A172 (cell line): Measurements from ENCODE around the gene ADGRE2. TPM values are rescaled to one million over a fixed set of nuclear protein-coding genes. Genes with fewer than 3 reads are reported as not detected.
A peak's percentile ranks its signal among the peaks of the same experiment; 100 is the strongest.

ENCODE experiments used
- DNase-seq: peaks from one replicate; pipeline ENCODE4 v3.0.0-alpha.2; 2015; ENCODE audit warnings: low spot score
- total RNA-seq: library from RNA; depleted of rRNA; stranded (reverse); fragments of >200 nt; shearing (Covaris generic); gene quantifications from 2 replicates; pipeline ENCODE4 v1.2.3, GENCODE V29; 2014

The ADGRE2 gene
- total RNA-seq, 1 experiment from 2014 or later: 0.02 TPM

DNA sequence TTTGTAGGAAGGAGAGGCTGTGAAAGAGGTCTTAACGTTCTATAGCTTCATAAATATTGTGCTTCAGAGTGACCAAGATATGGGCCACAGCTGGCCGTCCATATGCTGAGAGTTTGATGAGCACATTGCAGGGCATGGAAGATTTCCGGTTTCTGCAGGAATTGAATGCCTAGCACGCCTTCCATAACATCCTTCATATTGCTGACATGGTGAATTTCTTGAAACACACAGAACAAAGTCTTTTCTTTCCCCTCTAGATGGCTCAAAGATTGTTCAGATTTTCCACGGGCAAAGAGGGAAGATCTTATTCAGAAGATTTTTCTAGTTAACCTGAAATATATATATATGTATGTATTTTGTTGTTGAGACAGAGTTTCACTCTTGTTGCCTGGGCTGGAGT is 42.4 kb downstream of the ADGRE2 start:
- DNase-seq: no peak

DNA sequence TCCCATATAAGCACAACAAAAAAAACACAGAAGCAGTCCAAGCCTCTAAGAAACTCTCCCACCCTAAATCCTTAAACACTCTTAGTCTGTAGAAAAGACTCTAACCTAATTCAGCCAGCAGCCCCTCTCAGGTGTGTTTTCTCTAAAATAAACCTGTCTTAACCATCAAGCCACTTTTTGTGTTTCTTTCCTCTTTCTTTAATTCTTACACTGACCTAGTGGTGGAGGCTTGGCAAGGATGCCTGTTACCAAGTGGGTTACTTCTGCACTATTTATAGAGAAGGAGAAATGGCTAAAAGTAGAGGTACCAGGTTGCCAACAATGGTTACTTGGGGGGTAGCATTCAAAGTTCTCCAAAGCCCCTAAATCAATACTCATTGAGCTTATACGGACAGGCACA is 44.8 kb downstream of the ADGRE2 start:
- DNase-seq: no peak

DNA sequence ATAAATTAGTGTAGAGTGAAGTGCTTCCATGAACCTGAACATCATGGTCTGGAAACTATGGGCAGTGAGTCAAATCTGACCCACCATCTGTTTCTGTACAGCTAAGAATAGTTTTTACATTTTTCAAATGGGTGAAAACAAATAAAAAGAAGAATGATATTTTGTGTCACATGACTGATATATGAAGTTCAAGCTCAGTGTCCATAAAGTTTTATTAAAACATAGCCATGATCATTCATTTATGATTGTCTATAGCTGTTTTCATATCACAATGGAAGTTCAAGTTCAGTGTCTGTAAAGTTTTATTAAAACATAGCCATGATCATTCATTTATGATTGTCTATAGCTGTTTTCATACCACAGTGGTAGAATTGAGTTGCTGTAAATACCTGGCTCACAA is 45.9 kb downstream of the ADGRE2 start:
- no peak for DNase-seq

DNA sequence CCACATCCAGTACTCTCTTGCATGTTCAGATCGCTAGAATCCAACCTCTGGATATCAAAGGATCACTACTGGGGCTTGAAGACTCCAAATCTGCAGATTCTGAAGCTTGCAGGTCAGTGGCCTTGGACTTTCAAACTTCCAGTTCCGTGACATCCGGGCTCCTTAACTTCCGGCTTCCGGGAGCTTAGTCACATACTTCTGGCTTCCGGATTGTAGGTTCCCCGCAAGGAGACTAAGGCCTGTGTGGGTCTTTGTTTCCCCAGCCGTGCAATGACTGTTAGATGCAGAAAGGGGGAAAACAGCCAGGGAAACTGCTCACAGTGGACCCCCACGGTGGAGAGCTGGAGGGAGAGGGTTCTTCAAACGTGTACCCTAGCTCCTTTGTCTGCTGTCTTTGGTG is 47.2 kb downstream of the ADGRE2 start:
- DNase-seq: peak; percentile 34

DNA sequence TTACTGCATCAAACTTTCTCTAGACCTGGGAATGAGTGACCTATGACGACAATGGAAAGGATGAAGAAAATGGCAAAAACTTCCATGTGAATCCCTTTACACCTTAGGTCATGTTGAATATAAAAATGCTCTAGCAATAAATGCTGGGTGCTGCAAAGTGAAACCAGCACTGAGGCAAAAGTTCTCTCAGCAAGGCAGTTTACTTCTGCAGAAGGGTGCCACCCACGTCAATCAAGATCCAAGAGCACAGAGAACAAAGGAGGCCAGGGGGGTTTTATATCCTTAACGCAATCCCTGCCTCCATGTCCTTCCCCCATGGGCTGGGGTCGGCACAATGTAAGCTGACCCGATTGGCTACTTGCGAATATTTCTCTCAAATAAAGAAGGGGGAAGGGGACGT is 49.8 kb downstream of the ADGRE2 start:
- DNase-seq: no peak

GRCh38 chr19:14722127-14722526 is 56.2 kb downstream of the ADGRE2 start:
- DNase-seq: no peak

DNA sequence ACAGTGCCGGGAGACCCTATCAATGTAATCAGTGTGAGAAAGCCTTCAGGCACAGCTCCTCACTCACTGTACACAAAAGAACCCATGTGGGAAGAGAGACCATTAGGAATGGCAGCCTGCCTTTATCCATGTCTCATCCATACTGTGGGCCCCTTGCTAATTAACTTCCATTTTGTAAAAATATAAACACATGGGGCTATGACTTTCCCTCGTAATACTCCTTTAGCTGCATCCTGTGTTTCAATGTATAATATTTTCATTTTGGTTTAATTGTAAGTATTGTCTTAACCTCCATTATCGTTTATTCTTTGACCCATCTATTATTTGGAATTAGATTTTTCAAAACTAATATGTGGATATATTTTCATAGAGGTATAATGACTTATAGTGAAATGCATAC is 59.2 kb downstream of the ADGRE2 start:
- no peak for DNase-seq

DNA sequence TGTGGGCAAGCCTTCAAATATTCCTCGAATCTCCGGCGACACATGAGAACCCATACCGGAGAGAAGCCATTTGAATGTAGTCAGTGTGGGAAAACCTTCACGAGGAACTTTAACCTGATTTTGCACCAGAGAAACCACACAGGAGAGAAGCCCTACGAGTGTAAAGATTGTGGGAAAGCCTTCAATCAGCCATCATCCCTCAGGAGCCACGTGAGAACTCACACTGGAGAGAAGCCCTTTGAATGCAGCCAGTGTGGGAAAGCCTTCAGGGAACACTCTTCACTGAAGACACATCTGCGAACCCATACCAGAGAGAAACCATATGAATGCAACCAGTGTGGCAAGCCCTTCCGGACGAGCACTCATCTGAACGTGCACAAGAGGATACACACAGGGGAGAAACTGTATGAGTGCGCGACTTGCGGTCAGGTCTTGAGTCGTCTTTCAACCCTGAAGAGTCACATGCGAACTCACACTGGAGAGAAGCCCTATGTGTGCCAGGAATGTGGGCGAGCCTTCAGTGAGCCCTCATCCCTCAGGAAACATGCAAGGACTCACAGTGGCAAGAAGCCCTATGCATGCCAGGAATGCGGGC is 59.7 kb downstream of the ADGRE2 start:
- no peak for DNase-seq

DNA sequence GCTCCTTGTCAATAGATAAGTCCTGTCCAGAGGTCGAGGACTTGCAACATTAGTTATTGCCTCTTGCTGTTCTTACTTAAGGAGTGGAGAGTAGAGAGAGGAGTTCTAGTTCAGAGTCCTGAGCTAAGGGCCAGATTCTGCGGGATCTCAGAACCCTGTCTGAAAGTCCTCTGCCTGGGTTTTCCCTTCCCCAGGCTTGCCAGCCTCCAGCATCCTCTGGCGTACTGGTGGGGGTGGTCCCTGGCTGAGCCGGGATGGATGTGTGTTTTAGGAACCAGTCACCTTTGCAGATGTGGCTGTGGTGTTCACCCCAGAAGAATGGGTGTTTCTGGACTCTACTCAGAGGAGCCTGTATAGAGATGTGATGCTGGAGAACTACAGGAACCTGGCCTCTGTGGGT is 62.5 kb downstream of the ADGRE2 start:
- no peak for DNase-seq

DNA sequence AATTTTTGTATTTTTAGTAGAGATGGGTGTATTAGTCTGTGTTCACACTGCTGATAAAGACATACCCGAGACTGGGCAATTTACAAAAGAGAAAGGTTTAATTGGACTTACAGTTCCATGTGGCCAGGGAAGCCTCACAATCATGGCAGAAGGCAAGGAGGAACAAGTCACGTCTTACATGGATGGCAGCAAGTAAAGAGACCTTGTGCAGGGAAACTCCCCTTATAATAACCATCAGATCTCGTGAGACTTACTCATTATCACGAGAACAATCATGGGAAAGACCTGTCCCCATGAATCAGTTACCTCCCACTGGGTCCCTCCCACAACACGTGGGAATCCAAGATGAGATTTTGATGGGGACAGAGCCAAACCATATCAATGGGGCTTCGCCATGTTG is 73.9 kb downstream of the ADGRE2 start:
- DNase-seq: no peak

DNA sequence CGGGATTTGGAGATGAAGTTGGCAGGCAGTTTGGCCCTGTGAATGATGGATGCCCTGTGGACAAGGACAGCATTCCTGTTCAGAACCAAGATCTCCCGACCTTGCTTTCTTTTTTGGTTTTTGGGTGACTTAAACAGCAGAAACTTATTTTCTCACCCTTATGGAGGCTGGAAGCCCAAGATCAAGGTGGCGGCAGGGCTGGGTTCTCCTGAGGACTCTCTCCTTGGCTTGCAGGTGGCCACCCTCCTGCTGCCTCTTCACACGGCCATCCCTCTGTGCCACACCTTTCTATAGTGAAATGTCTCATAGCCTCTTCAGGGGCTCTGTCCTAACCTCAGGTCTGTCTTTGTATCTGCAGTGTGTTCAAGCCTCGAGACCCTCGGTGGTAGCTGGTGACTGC is 74.5 kb downstream of the ADGRE2 start:
- no peak for DNase-seq

GRCh38 chr19:14700711-14701375 is 77.5 kb downstream of the ADGRE2 start:
- DNase-seq: no peak

GRCh38 chr19:14699641-14700040 is 78.7 kb downstream of the ADGRE2 start:
- no peak for DNase-seq

DNA sequence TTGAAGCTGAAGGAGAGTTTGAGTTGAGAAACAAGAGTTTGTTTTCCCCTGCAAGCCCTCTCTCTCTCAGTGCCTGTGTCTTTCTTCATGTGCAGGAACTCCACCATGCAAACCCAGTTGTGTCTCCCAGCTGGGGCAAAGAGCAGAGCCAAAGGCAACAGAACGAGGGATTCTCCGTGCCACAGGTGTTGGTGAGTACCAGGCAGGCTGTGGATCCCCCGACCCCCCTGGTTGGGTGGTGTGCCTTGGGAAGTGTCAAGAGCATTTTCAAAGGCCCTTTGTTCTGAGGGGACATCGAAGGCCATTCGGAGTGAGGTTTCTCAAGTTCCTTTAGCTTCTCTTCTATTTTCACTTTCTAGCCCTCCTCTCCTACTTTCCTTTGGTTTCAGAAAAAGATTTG is 82.9 kb downstream of the ADGRE2 start:
- no peak for DNase-seq

- no peak for DNase-seq
Observed at GRCh38 chr19:14694641-14695266, 83.6 kb downstream of the ADGRE2 start.

- peak; percentile 81 for DNase-seq
Observed at GRCh38 chr19:14689598-14690503, 88.5 kb downstream of the ADGRE2 start, which contains the start of gene ZNF333. TSS of gene ZNF333 (plus strand) at chr19:14690048. CDS start at chr19:14693492, 3,444 bp downstream.

- DNase-seq: peak; percentile 26
Observed at GRCh38 chr19:14686411-14686810, 91.9 kb downstream of the ADGRE2 start.

GRCh38 chr19:14683439-14683838 is 94.9 kb downstream of the ADGRE2 start:
- DNase-seq: no peak
